ENCODE data around the gene CTNNA1.

The CTNNA1 gene

GRCh38 chr5:138974227-138975063 is 221.2 kb downstream of the CTNNA1 start:
- DNase-seq (ENCODE audit: low spot score): no peak
- TF ChIP-seq CTCF (IDR thresholded peaks at IDR 0.05): no peak

GRCh38 chr5:138975098-138975847 is 222.0 kb downstream of the CTNNA1 start:
- Histone ChIP-seq H3K4me3 (no peak overlapping the region), H3K27ac (peak overlapping the region; percentile 57 to 83)
- TF ChIP-seq CTCF (IDR thresholded peaks at IDR 0.05): no peak
- no peak for DNase-seq (ENCODE audit: low spot score)

More at GRCh38 chr5:138974227-138975063, 221.2 kb downstream of the CTNNA1 start:
- Histone ChIP-seq H3K27ac (peak overlapping the region; percentile 57 to 83), H3K4me3 (peak overlapping the region; percentile 3)

GRCh38 chr5:138978080-138978479 is 224.9 kb downstream of the CTNNA1 start:
- no peak for DNase-seq (ENCODE audit: low spot score)
- peak overlapping the region in 1 of 2 donors; percentile 50 for H3K27ac ChIP-seq
- TF ChIP-seq CTCF (IDR thresholded peaks at IDR 0.05): no peak
- H3K4me3 ChIP-seq: no peak overlapping the region

GRCh38 chr5:138978581-138978980 is 225.4 kb downstream of the CTNNA1 start:
- H3K4me3 ChIP-seq: no peak overlapping the region
- no peak for TF ChIP-seq CTCF (IDR thresholded peaks at IDR 0.05)
- no peak for DNase-seq (ENCODE audit: low spot score)
- H3K27ac ChIP-seq: peak overlapping the region in 1 of 2 donors; percentile 9

- no peak overlapping the region for H3K4me3 ChIP-seq
- TF ChIP-seq CTCF (IDR thresholded peaks at IDR 0.05): no peak
- peak; percentile 47 for DNase-seq (ENCODE audit: low spot score)
- H3K27ac ChIP-seq: no peak overlapping the region
Observed at GRCh38 chr5:138979684-138980280, 226.6 kb downstream of the CTNNA1 start.

- H3K27ac ChIP-seq: peak overlapping the region in 1 of 2 donors; percentile 66
- no peak for DNase-seq (ENCODE audit: low spot score)
- no peak overlapping the region for H3K4me3 ChIP-seq
- TF ChIP-seq CTCF (IDR thresholded peaks at IDR 0.05): no peak
Observed at GRCh38 chr5:138980441-138980840, 227.2 kb downstream of the CTNNA1 start.
